Mononuclear cell (primary cell): ENCODE results near the gene C19orf81. TPM values are rescaled to one million over a fixed set of nuclear protein-coding genes. Genes with fewer than 3 reads are reported as not detected.

Source experiments
- H3K27me3 ChIP-seq: 2 replicates; pipeline ENCODE4 v1.6.0; 2011; ENCODE audit warnings: low read length, control low read depth; ENCODE audit not compliant: insufficient read depth
- H3K4me1 ChIP-seq: 2 replicates; pipeline ENCODE4 v1.5.1; 2011; ENCODE audit warnings: mild to moderate bottlenecking, low read length, control low read depth; ENCODE audit not compliant: insufficient read depth
- H3K4me3 ChIP-seq: 2 replicates; pipeline ENCODE4 v1.5.1; 2011; ENCODE audit warnings: mild to moderate bottlenecking, low read length, moderate library complexity
- H3K9me3 ChIP-seq: 2 replicates; pipeline ENCODE4 v1.5.1; 2011; ENCODE audit warnings: low read depth, mild to moderate bottlenecking, control low read depth, low read length
- total RNA-seq: library from RNA; depleted of rRNA; stranded (reverse); fragments of >200 nt; gene quantifications from one replicate; pipeline ENCODE4 v1.2.3, GENCODE V29; 2012

Gene C19orf81
- total RNA-seq, 1 donor: not detected

- no peaks in the 10 kb centered on the region for H3K9me3 ChIP-seq
- no peaks in the 10 kb centered on the region for H3K27me3 ChIP-seq
- no peak overlapping the region for H3K4me3 ChIP-seq
- H3K4me1 ChIP-seq: no peaks in the 10 kb centered on the region
These were observed 24.2 kb upstream of the C19orf81 start for GRCh38 chr19:50624949-50625600.

- no peaks in the 10 kb centered on the region for H3K4me1 ChIP-seq
- H3K4me3 ChIP-seq: no peak overlapping the region
- no peaks in the 10 kb centered on the region for H3K27me3 ChIP-seq
- H3K9me3 ChIP-seq: no peaks in the 10 kb centered on the region
These were observed 23.2 kb upstream of the C19orf81 start for GRCh38 chr19:50626011-50626410.

- no peaks in the 10 kb centered on the region for H3K27me3 ChIP-seq
These were observed 22.4 kb upstream of the C19orf81 start for GRCh38 chr19:50626795-50627194.

GRCh38 chr19:50628146-50628545 is 21.1 kb upstream of the C19orf81 start:
- H3K27me3 ChIP-seq: no peaks in the 10 kb centered on the region
- H3K4me3 ChIP-seq: no peak overlapping the region
- no peaks in the 10 kb centered on the region for H3K4me1 ChIP-seq
- H3K9me3 ChIP-seq: no peaks in the 10 kb centered on the region

More at GRCh38 chr19:50626795-50627194, 22.4 kb upstream of the C19orf81 start:
- H3K4me3 ChIP-seq: no peak overlapping the region
- no peaks in the 10 kb centered on the region for H3K9me3 ChIP-seq
- no peaks in the 10 kb centered on the region for H3K4me1 ChIP-seq

GRCh38 chr19:50628551-50628950 is 20.7 kb upstream of the C19orf81 start:
- Histone ChIP-seq H3K4me3 (no peak overlapping the region), H3K27me3 (no peaks in the 10 kb centered on the region), H3K9me3 (peaks cover 3% of the 10 kb centered on the region), H3K4me1 (no peaks in the 10 kb centered on the region)

GRCh38 chr19:50629194-50629593 is 20.1 kb upstream of the C19orf81 start:
- Histone ChIP-seq H3K4me1 (no peaks in the 10 kb centered on the region), H3K4me3 (no peak overlapping the region), H3K27me3 (no peaks in the 10 kb centered on the region), H3K9me3 (peaks cover 9% of the 10 kb centered on the region)

GRCh38 chr19:50629801-50630200 is 19.4 kb upstream of the C19orf81 start:
- Histone ChIP-seq H3K4me1 (no peaks in the 10 kb centered on the region), H3K9me3 (peaks cover 10% of the 10 kb centered on the region), H3K4me3 (no peak overlapping the region), H3K27me3 (no peaks in the 10 kb centered on the region)

GRCh38 chr19:50632151-50632835 is 17.0 kb upstream of the C19orf81 start:
- no peaks in the 10 kb centered on the region for H3K27me3 ChIP-seq
- H3K4me1 ChIP-seq: no peaks in the 10 kb centered on the region
- H3K4me3 ChIP-seq: no peak overlapping the region
- peaks cover 10% of the 10 kb centered on the region for H3K9me3 ChIP-seq

GRCh38 chr19:50633359-50633758 is 15.9 kb upstream of the C19orf81 start:
- Histone ChIP-seq H3K27me3 (peaks cover 8% of the 10 kb centered on the region), H3K4me1 (no peaks in the 10 kb centered on the region), H3K4me3 (no peak overlapping the region), H3K9me3 (peaks cover 10% of the 10 kb centered on the region)

GRCh38 chr19:50633973-50634372 is 15.3 kb upstream of the C19orf81 start:
- H3K4me3 ChIP-seq: no peak overlapping the region
- peaks cover 10% of the 10 kb centered on the region for H3K9me3 ChIP-seq
- H3K27me3 ChIP-seq: peaks cover 15% of the 10 kb centered on the region
- H3K4me1 ChIP-seq: no peaks in the 10 kb centered on the region

- peaks cover 31% of the 10 kb centered on the region for H3K27me3 ChIP-seq
- peaks cover 10% of the 10 kb centered on the region for H3K9me3 ChIP-seq
- no peak overlapping the region for H3K4me3 ChIP-seq
- H3K4me1 ChIP-seq: no peaks in the 10 kb centered on the region
These were observed 12.7 kb upstream of the C19orf81 start for GRCh38 chr19:50636317-50637085.

- peaks cover 7% of the 10 kb centered on the region for H3K9me3 ChIP-seq
- no peaks in the 10 kb centered on the region for H3K4me1 ChIP-seq
- peaks cover 31% of the 10 kb centered on the region for H3K27me3 ChIP-seq
- no peak overlapping the region for H3K4me3 ChIP-seq
These were observed 10.6 kb upstream of the C19orf81 start for GRCh38 chr19:50638600-50638999.

- peak within 1 kb of the TSS; percentile 12 for H3K4me3 ChIP-seq
- peaks cover 31% of the 10 kb centered on the region for H3K27me3 ChIP-seq
- H3K9me3 ChIP-seq: no peaks in the 10 kb centered on the region
- no peaks in the 10 kb centered on the region for H3K4me1 ChIP-seq
These were observed 9.8 kb upstream of the C19orf81 start, which contains the start of gene SYT3 for GRCh38 chr19:50639121-50640112. SYT3 (minus strand) TSS chr19:50639881; CDS start chr19:50637411, 2,470 bp downstream.

- H3K4me1 ChIP-seq: no peaks in the 10 kb centered on the region
- no peak overlapping the region for H3K4me3 ChIP-seq
- H3K27me3 ChIP-seq: peaks cover 31% of the 10 kb centered on the region
- H3K9me3 ChIP-seq: no peaks in the 10 kb centered on the region
These were observed 8.9 kb upstream of the C19orf81 start for GRCh38 chr19:50640368-50640767.
